CD4-positive, alpha-beta T cell (primary cell): ENCODE results near the gene PTGR2. TPM values are rescaled to one million over a fixed set of nuclear protein-coding genes. Genes with fewer than 3 reads are reported as not detected.

ENCODE experiments used
- ATAC-seq: fragments of 200-7000 bp; cut with Tn5 transposase; one replicate; pipeline ENCODE4 v1.10.0; 2022; ENCODE audit warnings: mild to moderate bottlenecking; ENCODE audit not compliant: poor library complexity
- CTCF ChIA-PET: fragments of 350-600 bp; sonication (Branson Sonifier 250); formaldehyde crosslinking; loops from one replicate; lab custom pipeline; 2021; ENCODE audit warnings: antibody characterized with exemption, inconsistent platforms; lab: Charles Lee
- POLR2A ChIA-PET: fragments of 350-600 bp; sonication (Branson Sonifier 250); formaldehyde crosslinking; loops from one replicate; lab custom pipeline; 2021; ENCODE audit warnings: antibody characterized with exemption, inconsistent platforms; lab: Charles Lee
- DNase-seq, 14 experiments: peaks; one replicate each; pipeline ENCODE4 v3.0.0-alpha.2; 2013 to 2020; ENCODE audit warnings: mixed read lengths in 2 of 14
- H3K27ac ChIP-seq, 2 donors: one replicate each; pipeline versions ENCODE4 v1.5.1 to v1.7.0; 2013; ENCODE audit warnings: low read length in 2 of 2, low read depth in 1 of 2, mild to moderate bottlenecking in 1 of 2
- H3K27me3 ChIP-seq, 2 experiments: 1 replicate in 1 of 2; 2 replicates in 1 of 2; pipeline versions ENCODE4 v1.6.1 to v1.7.0; 2013; ENCODE audit warnings: low read length in 2 of 2, control low read depth in 1 of 2, mild to moderate bottlenecking in 1 of 2, moderate library complexity in 1 of 2; ENCODE audit not compliant: insufficient read depth in 2 of 2, control insufficient read depth in 1 of 2
- H3K36me3 ChIP-seq: one replicate; pipeline ENCODE4 v1.6.1; 2013; ENCODE audit warnings: low read length, control low read depth; ENCODE audit not compliant: insufficient read depth
- H3K4me1 ChIP-seq: one replicate; pipeline ENCODE4 v1.6.1; 2013; ENCODE audit warnings: low read length, control low read depth; ENCODE audit not compliant: insufficient read depth
- H3K4me3 ChIP-seq: one replicate; pipeline ENCODE4 v1.5.1; 2013; ENCODE audit warnings: mild to moderate bottlenecking, low read length, moderate library complexity
- H3K9me3 ChIP-seq, 2 experiments: 1 replicate in 1 of 2; 2 replicates in 1 of 2; pipeline versions ENCODE4 v1.6.1 to v1.7.0; 2013; ENCODE audit warnings: low read length in 2 of 2, mild to moderate bottlenecking in 2 of 2, control low read depth in 1 of 2, moderate library complexity in 1 of 2; ENCODE audit not compliant: control insufficient read depth in 1 of 2, insufficient read depth in 1 of 2
- H3K27ac Mint-ChIP-seq: one replicate; pipeline ENCODE4 v1.8.0; 2020; ENCODE audit warnings: mixed read lengths
- H3K27me3 Mint-ChIP-seq: one replicate; pipeline ENCODE4 v1.8.0; 2021; ENCODE audit warnings: mixed read lengths
- H3K36me3 Mint-ChIP-seq: one replicate; pipeline ENCODE4 v1.8.0; 2021; ENCODE audit warnings: low read depth, mixed read lengths
- H3K4me1 Mint-ChIP-seq: one replicate; pipeline ENCODE4 v1.8.0; 2021; ENCODE audit warnings: low read depth, mixed read lengths
- H3K4me3 Mint-ChIP-seq: one replicate; pipeline ENCODE4 v1.8.0; 2020; ENCODE audit warnings: mild to moderate bottlenecking, mixed read lengths
- H3K9me3 Mint-ChIP-seq: one replicate; pipeline ENCODE4 v1.8.0; 2020; ENCODE audit warnings: mixed read lengths
- CTCF ChIP-seq: fragments of 200-600 bp; IDR thresholded peaks from one replicate; pipeline ENCODE4 v1.8.0; 2022; ENCODE audit warnings: antibody characterized with exemption, mild to moderate bottlenecking
- intact Hi-C, 2 experiments: fragments of 100-400 bp; cut with DNase I in 1 of 2; cut with micrococcal nuclease in 1 of 2; formaldehyde crosslinking; loops; one replicate each; pipeline versions ENCODE4 v1.15.1 to v1.9.0; 2023 to 2025; cut with DNase I, micrococcal nuclease
- total RNA-seq, 174 experiments: library from RNA in 2 of 174; stranded (reverse) in 2 of 174; gene quantifications; one replicate each; pipeline ENCODE4 v1.2.3 and lab custom pipeline; 2021 to 2026

Gene PTGR2
- total RNA-seq, 2 experiments from 2014 or later = 0.70 to 1.1 TPM

DNA sequence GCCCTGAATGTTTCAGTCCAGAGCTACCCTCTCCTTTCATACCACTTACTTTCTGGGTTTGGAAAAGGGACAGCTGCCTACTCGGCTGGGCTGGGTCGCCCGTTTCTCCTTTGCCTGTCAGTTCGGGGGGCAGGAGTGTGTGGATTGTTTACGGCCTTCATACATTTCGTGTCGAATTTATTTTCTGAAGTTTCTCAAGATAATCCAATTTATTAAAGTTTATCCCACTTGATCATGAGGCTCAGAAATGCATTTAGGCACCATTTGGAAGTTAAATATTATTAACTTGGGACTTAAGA lies 35.6 kb downstream of the PTGR2 start:
- H3K4me1 ChIP-seq = peaks cover 21% of the 10 kb centered on the region
- Mint-ChIP-seq H3K4me3 (peak overlapping the region; percentile 98), H3K27ac (peak overlapping the region; percentile 94), H3K27me3 (no peaks in the 10 kb centered on the region), H3K4me1 (peaks cover 53% of the 10 kb centered on the region), H3K36me3 (peaks cover 29% of the 10 kb centered on the region), H3K9me3 (no peaks in the 10 kb centered on the region)
- DNase-seq (peak in 1 of 14 experiments; percentile 1), ATAC-seq (no peak)
- ChIA-PET POLR2A (interaction anchor here (0.9 to 3.8 kb wide), 13 partner anchors 18 to 429 kb away, joined by 3 to 31 read pairs (median 6); partner anchors contain the start of genes ACOT6, BBOF1, COQ6 and ENTPD5), CTCF (interaction anchor here (0.7 to 1.2 kb wide), 2 partner anchors 102 to 152 kb away, joined by 3 read pairs; no protein-coding TSS in a partner anchor)
- peaks cover 6% of the 10 kb centered on the region for H3K36me3 ChIP-seq
- H3K9me3 ChIP-seq = no peaks in the 10 kb centered on the region
- peak overlapping the region; percentile 98 for H3K4me3 ChIP-seq
- peak overlapping the region; percentile 93 to 98 for H3K27ac ChIP-seq
- intact Hi-C loops = loop anchor here (2.0 to 10.0 kb wide), 3 partner anchors 35 to 162 kb away; partner anchors contain the start of genes BBOF1 (in 1 of the 2), ENTPD5 (in 1 of the 2) and PTGR2 (in 1 of the 2)
- no peaks in the 10 kb centered on the region for H3K27me3 ChIP-seq
- no peak for TF ChIP-seq CTCF

DNA sequence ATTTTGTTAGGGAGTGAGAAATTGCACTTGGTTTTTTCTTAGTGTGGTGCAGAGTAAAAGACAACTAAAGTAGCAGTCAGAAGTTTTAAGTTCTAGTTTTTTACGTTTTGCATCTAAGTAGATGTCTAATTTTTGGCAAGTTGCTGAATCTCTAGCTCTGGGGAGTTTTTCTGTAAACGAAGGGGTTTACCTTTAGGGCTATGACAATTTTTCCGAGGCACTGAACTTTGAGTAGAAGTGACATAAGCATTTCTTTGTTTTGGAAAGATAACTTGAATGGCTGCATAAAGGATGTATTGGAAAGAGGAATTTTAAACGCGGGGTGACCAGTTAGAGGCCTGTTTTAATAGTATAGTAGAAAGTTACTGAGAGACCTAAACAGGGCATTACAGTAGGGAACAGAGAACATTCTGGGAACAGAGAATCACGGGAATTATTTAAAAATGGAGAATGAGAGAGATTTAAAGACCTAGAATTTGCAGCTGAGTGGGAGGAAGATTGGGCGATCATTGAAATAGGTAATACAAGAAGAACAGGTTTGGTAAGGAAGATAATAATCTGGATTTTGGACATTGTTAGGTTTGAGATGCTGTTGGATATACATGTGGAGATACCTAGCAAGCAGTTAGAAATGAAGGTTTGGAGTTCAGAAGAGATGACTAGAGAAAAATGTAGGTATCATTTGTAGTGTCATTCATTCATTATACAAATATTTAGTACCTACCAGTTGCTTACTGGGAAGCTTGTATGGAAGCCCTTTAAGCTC lies 36.2 kb downstream of the PTGR2 start:
- peak overlapping the region; percentile 93 to 98 for H3K27ac ChIP-seq
- H3K27me3 ChIP-seq = no peaks in the 10 kb centered on the region
- H3K36me3 ChIP-seq = peaks cover 7% of the 10 kb centered on the region
- no peak for TF ChIP-seq CTCF
- H3K4me1 ChIP-seq = peaks cover 21% of the 10 kb centered on the region
- DNase-seq (peak in 3 of 14 experiments; percentile 13 to 44 (median 41)), ATAC-seq (no peak)
- H3K4me3 Mint-ChIP-seq = peak overlapping the region; percentile 98
- ChIA-PET CTCF (no interaction called here), POLR2A (interaction anchor here (0.9 to 3.8 kb wide), 10 partner anchors 18 to 830 kb away, joined by 3 to 31 read pairs (median 5); partner anchors contain the start of genes BBOF1, COQ6, ENTPD5 and FAM161B)
- no peaks in the 10 kb centered on the region for H3K9me3 ChIP-seq
- no peaks in the 10 kb centered on the region for H3K27me3 Mint-ChIP-seq
- no peaks in the 10 kb centered on the region for H3K9me3 Mint-ChIP-seq
- H3K27ac Mint-ChIP-seq = peak overlapping the region; percentile 94
- H3K36me3 Mint-ChIP-seq = peaks cover 29% of the 10 kb centered on the region
- peaks cover 53% of the 10 kb centered on the region for H3K4me1 Mint-ChIP-seq
- intact Hi-C loops = loop anchor here (2.0 to 10.0 kb wide), 3 partner anchors 36 to 163 kb away; partner anchors contain the start of genes BBOF1 (in 1 of the 2), ENTPD5 (in 1 of the 2) and PTGR2 (in 1 of the 2)
- peak overlapping the region; percentile 98 for H3K4me3 ChIP-seq

DNA sequence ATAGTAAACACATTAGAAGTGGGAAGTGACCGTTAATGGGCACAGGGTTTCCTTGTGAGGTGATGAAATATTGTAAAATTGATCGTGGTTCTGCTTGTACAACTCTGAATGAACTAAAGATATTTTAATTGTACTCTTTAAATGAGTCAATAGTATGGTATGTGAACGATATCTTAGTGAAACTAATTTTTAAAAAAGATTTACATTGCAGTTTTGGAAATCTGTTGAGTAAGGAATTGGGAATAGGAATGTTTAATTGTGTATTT lies 36.8 kb downstream of the PTGR2 start:
- POLR2A ChIA-PET = interaction anchor here (1.1 to 3.8 kb wide), 4 partner anchors 19 to 830 kb away, joined by 3 to 31 read pairs (median 12); partner anchors contain the start of genes PTGR2 and RBM25
- H3K9me3 ChIP-seq = no peaks in the 10 kb centered on the region
- no peaks in the 10 kb centered on the region for H3K27me3 Mint-ChIP-seq
- intact Hi-C loops = loop anchor here (5.0 to 10.0 kb wide), 2 partner anchors 36 to 164 kb away; partner anchors contain the start of gene PTGR2 (in 1 of the 2)
- peaks cover 21% of the 10 kb centered on the region for H3K4me1 ChIP-seq
- H3K4me3 Mint-ChIP-seq = peak overlapping the region; percentile 98
- CTCF ChIA-PET = no interaction called here
- no peak overlapping the region for H3K4me3 ChIP-seq
- TF ChIP-seq CTCF = no peak
- peaks cover 53% of the 10 kb centered on the region for H3K4me1 Mint-ChIP-seq
- H3K27ac ChIP-seq = peak overlapping the region in 1 of 2 donors; percentile 53
- H3K9me3 Mint-ChIP-seq = no peaks in the 10 kb centered on the region
- H3K27me3 ChIP-seq = no peaks in the 10 kb centered on the region
- H3K36me3 Mint-ChIP-seq = peaks cover 32% of the 10 kb centered on the region
- DNase-seq (peak in 1 of 14 experiments; percentile 7), ATAC-seq (no peak)
- H3K27ac Mint-ChIP-seq = peak overlapping the region; percentile 94
- H3K36me3 ChIP-seq = peaks cover 12% of the 10 kb centered on the region
